GM19238 (cell line): ENCODE measurements around the gene ATXN1.
"Not testable (repeated sequence)": the region's sequence is repeated elsewhere in the genome, so short reads cannot be mapped to it uniquely, and the experiment has no call there.

Source experiments
- DNase-seq: peaks from one replicate; pipeline ENCODE4 v3.0.0; 2011; ENCODE audit warnings: low spot score; ENCODE audit not compliant: insufficient read length

The ATXN1 gene

GRCh38 chr6:16419636-16420336, 341.5 kb downstream of the ATXN1 start:
- DNase-seq, result peak; percentile 28

- DNase-seq, result no peak
Measured at GRCh38 chr6:16418151-16418550, 343.1 kb downstream of the ATXN1 start.

- DNase-seq, result no peak
Measured at GRCh38 chr6:16415677-16416076, 345.6 kb downstream of the ATXN1 start.

- DNase-seq, result no peak
Measured at GRCh38 chr6:16414205-16414604, 347.1 kb downstream of the ATXN1 start.

- no peak for DNase-seq
Measured at GRCh38 chr6:16413399-16413798, 347.9 kb downstream of the ATXN1 start.

GRCh38 chr6:16412982-16413381, 348.3 kb downstream of the ATXN1 start:
- DNase-seq, result no peak

- DNase-seq, result no peak
Measured at GRCh38 chr6:16412171-16412570, 349.1 kb downstream of the ATXN1 start.

- peak; percentile 27 for DNase-seq
Measured at GRCh38 chr6:16409531-16410441, 351.5 kb downstream of the ATXN1 start.

GRCh38 chr6:16408766-16409165, 352.5 kb downstream of the ATXN1 start:
- DNase-seq, result no peak

GRCh38 chr6:16406966-16407365, 354.3 kb downstream of the ATXN1 start:
- no peak for DNase-seq

- not testable (repeated sequence) for DNase-seq
Measured at GRCh38 chr6:16406538-16406937, 354.7 kb downstream of the ATXN1 start.

GRCh38 chr6:16405375-16405774, 355.9 kb downstream of the ATXN1 start:
- no peak for DNase-seq

- DNase-seq, result no peak
Measured at GRCh38 chr6:16404456-16404855, 356.8 kb downstream of the ATXN1 start.

- no peak for DNase-seq
Measured at GRCh38 chr6:16403831-16404230, 357.4 kb downstream of the ATXN1 start.

- no peak for DNase-seq
Measured at GRCh38 chr6:16402581-16402900, 358.7 kb downstream of the ATXN1 start.

GRCh38 chr6:16400248-16400760, 361.0 kb downstream of the ATXN1 start:
- DNase-seq, result no peak

- DNase-seq, result no peak
Measured at GRCh38 chr6:16399695-16400094, 361.6 kb downstream of the ATXN1 start.

GRCh38 chr6:16399158-16399557, 362.1 kb downstream of the ATXN1 start:
- no peak for DNase-seq

GRCh38 chr6:16398587-16398986, 362.7 kb downstream of the ATXN1 start:
- DNase-seq, result no peak

GRCh38 chr6:16397623-16398022, 363.6 kb downstream of the ATXN1 start:
- DNase-seq, result no peak

GRCh38 chr6:16396497-16397319, 364.6 kb downstream of the ATXN1 start:
- no peak for DNase-seq

GRCh38 chr6:16394632-16395031, 366.6 kb downstream of the ATXN1 start:
- DNase-seq, result no peak
